GM21381 (cell line): ENCODE measurements around the gene LIMS4.
"Not testable (repeated sequence)": the region's sequence is repeated elsewhere in the genome, so short reads cannot be mapped to it uniquely, and the experiment has no call there.

Source experiments
- ATAC-seq: cut with Tn5 transposase; IDR thresholded peaks from one replicate; pipeline ENCODE4 v1.9.1; 2021; ENCODE audit warnings: mild to moderate bottlenecking, moderate library complexity; ENCODE audit not compliant: unreplicated experiment

LIMS4 gene

GRCh38 chr2:110455080-110455670 is 17.4 kb downstream of the LIMS4 start:
- ATAC-seq = not testable (repeated sequence)

GRCh38 chr2:110450951-110451350 is 21.7 kb downstream of the LIMS4 start:
- not testable (repeated sequence) for ATAC-seq

- ATAC-seq = not testable (repeated sequence)
Observed at GRCh38 chr2:110449127-110449947, 23.3 kb downstream of the LIMS4 start.

- ATAC-seq = not testable (repeated sequence)
Observed at GRCh38 chr2:110446644-110447043, 26.0 kb downstream of the LIMS4 start.

- ATAC-seq = not testable (repeated sequence)
Observed at GRCh38 chr2:110443305-110444005, 29.2 kb downstream of the LIMS4 start.

- ATAC-seq = not testable (repeated sequence)
Observed at GRCh38 chr2:110441905-110442304, 30.7 kb downstream of the LIMS4 start.

- not testable (repeated sequence) for ATAC-seq
Observed at GRCh38 chr2:110434565-110434964, 38.1 kb downstream of the LIMS4 start.

- ATAC-seq = not testable (repeated sequence)
Observed at GRCh38 chr2:110425725-110426124, 46.9 kb downstream of the LIMS4 start.

GRCh38 chr2:110424421-110424820 is 48.2 kb downstream of the LIMS4 start:
- ATAC-seq = not testable (repeated sequence)

- ATAC-seq = not testable (repeated sequence)
Observed at GRCh38 chr2:110423574-110423962, 49.0 kb downstream of the LIMS4 start.

- not testable (repeated sequence) for ATAC-seq
Observed at GRCh38 chr2:110422852-110423573, 49.6 kb downstream of the LIMS4 start.

- not testable (repeated sequence) for ATAC-seq
Observed at GRCh38 chr2:110420641-110421354, 51.8 kb downstream of the LIMS4 start.

GRCh38 chr2:110407142-110407541 is 65.5 kb downstream of the LIMS4 start:
- ATAC-seq = not testable (repeated sequence)

- not testable (repeated sequence) for ATAC-seq
Observed at GRCh38 chr2:110404988-110405387, 67.6 kb downstream of the LIMS4 start.

GRCh38 chr2:110404246-110404645 is 68.4 kb downstream of the LIMS4 start:
- ATAC-seq = not testable (repeated sequence)

- not testable (repeated sequence) for ATAC-seq
Observed at GRCh38 chr2:110401001-110401618, 71.5 kb downstream of the LIMS4 start.

GRCh38 chr2:110399378-110399777 is 73.2 kb downstream of the LIMS4 start:
- ATAC-seq = not testable (repeated sequence)

GRCh38 chr2:110395990-110396389 is 76.6 kb downstream of the LIMS4 start:
- not testable (repeated sequence) for ATAC-seq
